Right atrium auricular region (tissue), 2 donors: ENCODE measurements around the gene PRR35. TPM values are rescaled to one million over a fixed set of nuclear protein-coding genes. Genes with fewer than 3 reads are reported as not detected.

Experiments
- DNase-seq: peaks from one replicate; pipeline ENCODE4 v3.0.0-alpha.2; 2019; ENCODE audit warnings: low spot score
- H3K27ac ChIP-seq, 2 donors: fragments of 200-600 bp; sonication (generic); 1 replicate in 1 of 2; 2 replicates in 1 of 2; pipeline ENCODE4 v1.5.1; 2016 to 2019
- H3K27me3 ChIP-seq, 2 donors: fragments of 200-600 bp; sonication (generic); one replicate each; pipeline versions ENCODE4 v1.5.1 to v1.6.0; 2017 to 2019
- H3K36me3 ChIP-seq: fragments of 200-600 bp; sonication (generic); one replicate; pipeline ENCODE4 v1.5.1; 2016
- H3K4me1 ChIP-seq, 2 donors: fragments of 200-600 bp; sonication (generic); one replicate each; pipeline versions ENCODE4 v1.5.1 to v1.6.0; 2017 to 2019
- H3K4me3 ChIP-seq, 2 donors: fragments of 200-600 bp; sonication (generic); 1 replicate in 1 of 2; 2 replicates in 1 of 2; pipeline ENCODE4 v1.5.1; 2017 to 2019; ENCODE audit warnings: mild to moderate bottlenecking in 1 of 2, moderate library complexity in 1 of 2
- H3K9me3 ChIP-seq, 2 donors: fragments of 200-600 bp; sonication (generic); one replicate each; pipeline ENCODE4 v1.5.1; 2019
- total RNA-seq, 2 donors: library from RNA; depleted of rRNA; stranded (reverse); fragments of >200 nt; gene quantifications; one replicate each; pipeline ENCODE4 v1.1.0, GENCODE V29; 2016
- TF ChIP-seq, protein P1 (sequence below), 2 donors: fragments of 200-600 bp; sonication (generic); IDR thresholded peaks; one replicate each; pipeline ENCODE4 v1.5.1; 2019; ENCODE audit warnings: antibody characterized with exemption in 2 of 2

Gene PRR35
- total RNA-seq, 2 donors from 2014 or later = not detected

GRCh38 chr16:518858-519257, 41.3 kb upstream of the PRR35 start:
- DNase-seq = no peak
- H3K36me3 ChIP-seq = peaks cover 44% of the 10 kb centered on the region
- no peaks in the 10 kb centered on the region for H3K9me3 ChIP-seq
- no peaks in the 10 kb centered on the region for H3K4me1 ChIP-seq
- H3K27me3 ChIP-seq = no peaks in the 10 kb centered on the region
- H3K4me3 ChIP-seq = no peak overlapping the region
- no peak overlapping the region for H3K27ac ChIP-seq
- TF ChIP-seq, protein P1, sequence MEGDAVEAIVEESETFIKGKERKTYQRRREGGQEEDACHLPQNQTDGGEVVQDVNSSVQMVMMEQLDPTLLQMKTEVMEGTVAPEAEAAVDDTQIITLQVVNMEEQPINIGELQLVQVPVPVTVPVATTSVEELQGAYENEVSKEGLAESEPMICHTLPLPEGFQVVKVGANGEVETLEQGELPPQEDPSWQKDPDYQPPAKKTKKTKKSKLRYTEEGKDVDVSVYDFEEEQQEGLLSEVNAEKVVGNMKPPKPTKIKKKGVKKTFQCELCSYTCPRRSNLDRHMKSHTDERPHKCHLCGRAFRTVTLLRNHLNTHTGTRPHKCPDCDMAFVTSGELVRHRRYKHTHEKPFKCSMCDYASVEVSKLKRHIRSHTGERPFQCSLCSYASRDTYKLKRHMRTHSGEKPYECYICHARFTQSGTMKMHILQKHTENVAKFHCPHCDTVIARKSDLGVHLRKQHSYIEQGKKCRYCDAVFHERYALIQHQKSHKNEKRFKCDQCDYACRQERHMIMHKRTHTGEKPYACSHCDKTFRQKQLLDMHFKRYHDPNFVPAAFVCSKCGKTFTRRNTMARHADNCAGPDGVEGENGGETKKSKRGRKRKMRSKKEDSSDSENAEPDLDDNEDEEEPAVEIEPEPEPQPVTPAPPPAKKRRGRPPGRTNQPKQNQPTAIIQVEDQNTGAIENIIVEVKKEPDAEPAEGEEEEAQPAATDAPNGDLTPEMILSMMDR (IDR thresholded peaks at IDR 0.05) = no peak

GRCh38 chr16:519425-519824, 40.8 kb upstream of the PRR35 start:
- Histone ChIP-seq H3K4me3 (no peak overlapping the region), H3K4me1 (no peaks in the 10 kb centered on the region), H3K27ac (no peak overlapping the region), H3K27me3 (no peaks in the 10 kb centered on the region), H3K9me3 (no peaks in the 10 kb centered on the region), H3K36me3 (peaks cover 44% of the 10 kb centered on the region)
- no peak for DNase-seq
- TF ChIP-seq, protein P1 (IDR thresholded peaks at IDR 0.05) = no peak

- H3K27me3 ChIP-seq = no peaks in the 10 kb centered on the region
- no peak for DNase-seq
- no peaks in the 10 kb centered on the region for H3K9me3 ChIP-seq
- H3K4me1 ChIP-seq = no peaks in the 10 kb centered on the region
- TF ChIP-seq, protein P1 (IDR thresholded peaks at IDR 0.05) = no peak
- no peak overlapping the region for H3K27ac ChIP-seq
- H3K36me3 ChIP-seq = peaks cover 44% of the 10 kb centered on the region
- no peak overlapping the region for H3K4me3 ChIP-seq
These were observed 40.1 kb upstream of the PRR35 start for GRCh38 chr16:519841-520687.

- Histone ChIP-seq H3K27me3 (no peaks in the 10 kb centered on the region), H3K4me1 (peaks cover 0 to 7% of the 10 kb centered on the region in 2 donors), H3K9me3 (no peaks in the 10 kb centered on the region), H3K27ac (no peak overlapping the region), H3K4me3 (no peak overlapping the region), H3K36me3 (peaks cover 44% of the 10 kb centered on the region)
- TF ChIP-seq, protein P1 (IDR thresholded peaks at IDR 0.05) = no peak
- DNase-seq = no peak
These were observed 39.3 kb upstream of the PRR35 start for GRCh38 chr16:520847-521246.

DNA sequence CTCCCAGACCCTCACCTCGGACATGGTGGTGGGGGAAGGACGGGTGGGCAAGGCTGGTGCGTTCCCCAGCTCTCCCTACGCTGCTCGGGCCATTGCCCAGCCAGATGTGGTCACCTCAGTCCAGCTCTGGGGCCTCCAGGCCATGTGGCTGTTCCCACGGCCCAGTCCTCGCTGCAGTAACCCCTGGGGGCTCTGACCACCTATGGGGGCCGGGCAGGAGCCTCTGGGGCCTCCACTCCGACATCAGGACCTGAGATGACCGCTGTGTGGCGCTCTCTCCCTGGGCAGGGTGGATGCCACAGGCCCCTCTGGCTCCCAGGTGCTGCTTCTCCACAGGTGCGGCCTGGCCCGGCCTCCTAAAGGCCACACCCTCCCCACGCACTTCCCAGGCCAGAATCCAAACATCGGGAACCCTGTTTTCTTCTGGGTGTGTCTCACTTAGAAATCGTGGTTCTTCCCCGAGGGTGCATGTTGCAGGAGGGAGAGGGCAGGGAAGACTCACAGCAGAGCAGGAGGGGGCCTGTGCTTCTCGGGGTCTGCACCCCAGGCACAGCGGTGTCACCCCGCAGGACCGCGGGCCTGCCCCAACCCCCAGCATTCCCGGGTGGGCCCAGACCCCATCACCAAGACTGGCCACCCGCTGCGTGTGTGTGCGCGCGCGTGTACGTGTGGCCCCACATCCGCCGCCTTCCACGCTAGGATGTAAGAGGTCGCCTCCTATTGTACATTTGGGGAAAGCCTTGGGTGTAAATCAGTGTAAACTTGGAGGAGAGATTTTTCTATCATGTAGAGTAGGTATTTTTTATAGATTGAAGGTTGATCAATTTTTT, 38.6 kb upstream of the PRR35 start:
- peaks cover 0 to 15% of the 10 kb centered on the region in 2 donors for H3K4me1 ChIP-seq
- no peak for DNase-seq
- TF ChIP-seq, protein P1 (IDR thresholded peaks at IDR 0.05) = no peak
- peaks cover 38% of the 10 kb centered on the region for H3K36me3 ChIP-seq
- H3K4me3 ChIP-seq = no peak overlapping the region
- no peaks in the 10 kb centered on the region for H3K27me3 ChIP-seq
- no peak overlapping the region for H3K27ac ChIP-seq
- no peaks in the 10 kb centered on the region for H3K9me3 ChIP-seq
